DOHH2 (cell line): Measurements from ENCODE around the gene STEAP3.
A peak's percentile ranks its signal among the peaks of the same experiment; 100 is the strongest.

Source experiments
- H3F3A ChIP-seq: fragments of 200-600 bp; sonication (generic), shearing (Covaris generic); 2 replicates; pipeline ENCODE4 v1.6.0; 2016; ENCODE audit warnings: antibody characterized with exemption, mild to moderate bottlenecking; ENCODE audit not compliant: control insufficient read depth, insufficient read depth
- H3K27ac ChIP-seq: fragments of 200-600 bp; sonication (generic); 2 replicates; pipeline ENCODE4 v1.5.1; 2014; ENCODE audit warnings: low read depth, mild to moderate bottlenecking, low read length, moderate library complexity
- H3K27me3 ChIP-seq: fragments of 200-600 bp; sonication (generic); 2 replicates; pipeline ENCODE4 v1.6.1; 2014; ENCODE audit warnings: mild to moderate bottlenecking, low read length, mixed read lengths; ENCODE audit not compliant: control insufficient read depth
- H3K36me3 ChIP-seq: fragments of 200-600 bp; sonication (generic); 2 replicates; pipeline ENCODE4 v1.6.1; 2014; ENCODE audit warnings: mild to moderate bottlenecking, low read length, moderate library complexity, mixed read lengths; ENCODE audit not compliant: control insufficient read depth
- H3K4me1 ChIP-seq: fragments of 200-600 bp; sonication (generic); 2 replicates; pipeline ENCODE4 v1.6.1; 2014; ENCODE audit warnings: mild to moderate bottlenecking, low read length, mixed read lengths; ENCODE audit not compliant: control insufficient read depth
- H3K4me2 ChIP-seq: fragments of 200-600 bp; sonication (generic); 2 replicates; pipeline ENCODE4 v1.6.0; 2014; ENCODE audit warnings: mild to moderate bottlenecking, low read length, moderate library complexity
- H3K4me3 ChIP-seq: fragments of 200-600 bp; sonication (generic); 2 replicates; pipeline ENCODE4 v1.5.1; 2014; ENCODE audit warnings: mild to moderate bottlenecking, low read length, mixed read lengths
- H3K79me2 ChIP-seq: fragments of 200-600 bp; sonication (generic); 2 replicates; pipeline ENCODE4 v1.6.1; 2014; ENCODE audit warnings: mild to moderate bottlenecking, low read length, mixed read lengths; ENCODE audit not compliant: control insufficient read depth
- H3K9me2 ChIP-seq: fragments of 200-600 bp; sonication (generic); replicated peaks from 2 replicates; pipeline ENCODE4 v1.6.1; 2014; ENCODE audit warnings: mild to moderate bottlenecking, low read length, mixed read lengths; ENCODE audit not compliant: control insufficient read depth
- H3K9me3 ChIP-seq: fragments of 200-600 bp; sonication (generic); 2 replicates; pipeline ENCODE4 v1.6.1; 2014; ENCODE audit warnings: antibody characterized with exemption, low read length, mixed read lengths; ENCODE audit not compliant: control insufficient read depth, insufficient read depth
- H4K20me1 ChIP-seq: fragments of 200-600 bp; sonication (generic); 2 replicates; pipeline ENCODE4 v1.6.0; 2014; ENCODE audit warnings: low read depth, mild to moderate bottlenecking, antibody characterized with exemption, low read length, moderate library complexity; ENCODE audit not compliant: control insufficient read depth, insufficient read depth
- CTCF ChIP-seq: fragments of 200-600 bp; sonication (generic); IDR thresholded peaks from one replicate; pipeline ENCODE4 v1.5.1; 2014; ENCODE audit warnings: antibody characterized with exemption, mild to moderate bottlenecking, low read depth, low read length; ENCODE audit not compliant: poor library complexity, severe bottlenecking
- EZH2phosphoT487 ChIP-seq: fragments of 200-600 bp; sonication (generic); IDR thresholded peaks from 2 replicates; pipeline ENCODE4 v1.6.1; 2017; ENCODE audit warnings: borderline replicate concordance, mild to moderate bottlenecking, antibody characterized with exemption, low read length, moderate library complexity, mixed read lengths

The STEAP3 gene

GRCh38 chr2:119263656-119264055, 40.0 kb downstream of the STEAP3 start:
- Histone ChIP-seq H3F3A (no peaks in the 10 kb centered on the region), H3K9me3 (no peaks in the 10 kb centered on the region), H4K20me1 (no peaks in the 10 kb centered on the region), H3K4me2 (no peak overlapping the region), H3K36me3 (no peaks in the 10 kb centered on the region), H3K79me2 (no peaks in the 10 kb centered on the region), H3K27ac (no peak overlapping the region), H3K4me1 (peaks cover 5% of the 10 kb centered on the region; the same call in 1 of the 2 replicates), H3K27me3 (no peaks in the 10 kb centered on the region), H3K9me2 (no peaks in the 10 kb centered on the region), H3K4me3 (no peak overlapping the region)
- TF ChIP-seq CTCF (no peak), EZH2phosphoT487 (no peak)

GRCh38 chr2:119264781-119265692, 41.4 kb downstream of the STEAP3 start:
- Histone ChIP-seq H3K9me2 (no peaks in the 10 kb centered on the region), H3K4me2 (no peak overlapping the region), H3K27me3 (no peaks in the 10 kb centered on the region), H3K9me3 (no peaks in the 10 kb centered on the region), H3K79me2 (no peaks in the 10 kb centered on the region), H3F3A (no peaks in the 10 kb centered on the region), H3K27ac (no peak overlapping the region), H3K4me1 (peaks cover 5% of the 10 kb centered on the region; the same call in 1 of the 2 replicates), H4K20me1 (no peaks in the 10 kb centered on the region), H3K36me3 (no peaks in the 10 kb centered on the region), H3K4me3 (no peak overlapping the region)
- TF ChIP-seq CTCF (peak; percentile 90), EZH2phosphoT487 (no peak)

GRCh38 chr2:119265693-119266066, 42.0 kb downstream of the STEAP3 start:
- Histone ChIP-seq H3F3A (no peaks in the 10 kb centered on the region), H3K4me2 (no peak overlapping the region), H3K4me3 (no peak overlapping the region), H3K27me3 (0 out of 2 replicates have a peak, but pooled peaks cover 3% of the 10 kb centered on the region), H3K79me2 (no peaks in the 10 kb centered on the region), H4K20me1 (no peaks in the 10 kb centered on the region), H3K9me3 (peaks cover 4% of the 10 kb centered on the region; the same call in 1 of the 2 replicates), H3K36me3 (no peaks in the 10 kb centered on the region), H3K27ac (no peak overlapping the region), H3K4me1 (peaks cover 5% of the 10 kb centered on the region; the same call in 1 of the 2 replicates), H3K9me2 (no peaks in the 10 kb centered on the region)
- TF ChIP-seq CTCF (no peak), EZH2phosphoT487 (no peak)
